GM12878 (cell line): ENCODE data around the gene DCAF6. TPM values are rescaled to one million over a fixed set of nuclear protein-coding genes. Genes with fewer than 3 reads are reported as not detected.

Experiments used
- BHLHE40 ChIP-seq, 2 experiments: fragments of 450-650 bp in 1 of 2; IDR thresholded peaks; 2 replicates each; pipeline ENCODE4 v1.6.1; 2011 to 2017; ENCODE audit warnings: low read depth in 2 of 2, borderline replicate concordance in 1 of 2, improper control_type of control experiment in 1 of 2, low read length in 1 of 2, mild to moderate bottlenecking in 1 of 2
- BMI1 ChIP-seq: fragments of 450-650 bp; IDR thresholded peaks from 2 replicates; pipeline ENCODE4 v1.6.1; 2016; ENCODE audit warnings: mild to moderate bottlenecking, moderate library complexity, borderline replicate concordance
- CBX3 ChIP-seq: fragments of 200-600 bp; sonication (generic); IDR thresholded peaks from 2 replicates; pipeline ENCODE4 v1.6.1; 2016; ENCODE audit warnings: low read depth, borderline replicate concordance
- CHD1 ChIP-seq: IDR thresholded peaks from 2 replicates; pipeline ENCODE4 v1.6.1; 2012; ENCODE audit warnings: low read depth, low read length, improper control_type of control experiment
- CHD2 ChIP-seq: IDR thresholded peaks from 2 replicates; pipeline ENCODE4 v1.6.1; 2011; ENCODE audit warnings: low read depth, low read length, improper control_type of control experiment, borderline replicate concordance
- CREB1 ChIP-seq: IDR thresholded peaks from 2 replicates; pipeline ENCODE4 v1.6.1; 2012; ENCODE audit warnings: low read depth, mild to moderate bottlenecking, inconsistent platforms
- DPF2 ChIP-seq: fragments of 450-650 bp; IDR thresholded peaks from 2 replicates; pipeline ENCODE4 v1.6.1; 2017; ENCODE audit warnings: mild to moderate bottlenecking
- E4F1 ChIP-seq: fragments of 450-650 bp; IDR thresholded peaks from 2 replicates; pipeline ENCODE4 v1.6.1; 2018; ENCODE audit warnings: borderline replicate concordance, mild to moderate bottlenecking; ENCODE audit not compliant: partially characterized antibody
- EP300 ChIP-seq, 2 experiments: fragments of 150-350 bp in 1 of 2; IDR thresholded peaks; 2 replicates each; pipeline ENCODE4 v1.6.1; 2011 to 2012; ENCODE audit warnings: low read depth in 2 of 2, low read length in 2 of 2, borderline replicate concordance in 1 of 2, improper control_type of control experiment in 1 of 2, inconsistent platforms in 1 of 2; ENCODE audit not compliant: control insufficient read depth in 1 of 2
- GATAD2B ChIP-seq: fragments of 450-650 bp; conservative IDR thresholded peaks from 2 replicates; pipeline ENCODE4 v1.6.1; 2017; ENCODE audit warnings: low read depth, mild to moderate bottlenecking, moderate library complexity
- HCFC1 ChIP-seq: fragments of 150-350 bp; IDR thresholded peaks from 2 replicates; pipeline ENCODE4 v1.6.1; 2014; ENCODE audit warnings: low read length
- IRF5 ChIP-seq: fragments of 450-650 bp; IDR thresholded peaks from 2 replicates; pipeline ENCODE4 v1.6.1; 2017; ENCODE audit warnings: borderline replicate concordance
- KDM1A ChIP-seq: fragments of 200-600 bp; sonication (generic); IDR thresholded peaks from 2 replicates; pipeline ENCODE4 v1.6.1; 2016; ENCODE audit warnings: borderline replicate concordance
- KLF5 ChIP-seq: fragments of 450-650 bp; IDR thresholded peaks from 2 replicates; pipeline ENCODE4 v1.6.1; 2014; ENCODE audit warnings: mild to moderate bottlenecking; ENCODE audit not compliant: partially characterized antibody
- NR2C1 ChIP-seq: fragments of 450-650 bp; IDR thresholded peaks from 2 replicates; pipeline ENCODE4 v1.6.1; 2017; ENCODE audit warnings: antibody characterized with exemption, mild to moderate bottlenecking, moderate library complexity
- NRF1 ChIP-seq: conservative IDR thresholded peaks from 2 replicates; pipeline ENCODE4 v1.6.1; 2011; ENCODE audit warnings: mild to moderate bottlenecking, low read depth, low read length, improper control_type of control experiment
- PAX8 ChIP-seq: fragments of 450-650 bp; IDR thresholded peaks from 2 replicates; pipeline ENCODE4 v1.6.1; 2017; ENCODE audit warnings: mild to moderate bottlenecking, moderate library complexity
- PBX3 ChIP-seq: IDR thresholded peaks from 2 replicates; pipeline ENCODE4 v1.6.1; 2011; ENCODE audit warnings: mild to moderate bottlenecking, low read depth, low read length, moderate library complexity; ENCODE audit not compliant: insufficient replicate concordance
- PML ChIP-seq: IDR thresholded peaks from 2 replicates; pipeline ENCODE4 v1.6.1; 2012; ENCODE audit warnings: low read length, inconsistent platforms
- RAD21 ChIP-seq: IDR thresholded peaks from 2 replicates; pipeline ENCODE4 v1.6.1; 2011; ENCODE audit warnings: mild to moderate bottlenecking, low read depth, low read length, moderate library complexity; ENCODE audit not compliant: insufficient read depth
- RBBP5 ChIP-seq: fragments of 200-600 bp; sonication (generic); conservative IDR thresholded peaks from 2 replicates; pipeline ENCODE4 v1.6.1; 2016
- RUNX3 ChIP-seq: IDR thresholded peaks from 2 replicates; pipeline ENCODE4 v1.6.1; 2012; ENCODE audit warnings: low read length, inconsistent platforms
- SUPT20H ChIP-seq: IDR thresholded peaks from 2 replicates; pipeline ENCODE4 v1.6.1; 2011; ENCODE audit warnings: low read depth, mild to moderate bottlenecking, low read length, moderate library complexity, borderline replicate concordance; ENCODE audit not compliant: control insufficient read depth
- SUZ12 ChIP-seq: fragments of 200-600 bp; sonication (generic); IDR thresholded peaks from one replicate; pipeline ENCODE4 v1.6.1; 2018; ENCODE audit warnings: antibody characterized with exemption, mild to moderate bottlenecking; ENCODE audit not compliant: unreplicated experiment
- ZNF217 ChIP-seq: fragments of 450-650 bp; IDR thresholded peaks from 2 replicates; pipeline ENCODE4 v1.6.1; 2017; ENCODE audit warnings: antibody characterized with exemption, mild to moderate bottlenecking
- ZSCAN29 ChIP-seq: fragments of 450-650 bp; IDR thresholded peaks from 2 replicates; pipeline ENCODE4 v1.6.1; 2017; ENCODE audit warnings: mild to moderate bottlenecking, moderate library complexity
- polyA plus RNA-seq, 11 experiments: library from polyadenylated mRNA; depleted of rRNA in 4 of 11; unstranded in 6 of 11; stranded (reverse) in 5 of 11; fragments of >200 nt; fragmentation: Nextera tagmentation in 4 of 11; fragmentation: Illumina TruSeq in 1 of 11; extraction: Ambion mirVana in 4 of 11; extraction: Trizol in 1 of 11; gene quantifications; 1 replicate in 1 of 11; 2 replicates in 10 of 11; pipeline versions ENCODE4 v1.2.1 to v1.2.3, GENCODE V29; 2011 to 2016; ENCODE audit warnings: inconsistent platforms in 2 of 11, missing spikeins in 2 of 11, low read depth in 1 of 11
- total RNA-seq, 4 experiments: library from RNA; depleted of rRNA in 3 of 4; stranded (reverse); fragments of >200 nt in 3 of 4; fragmentation: Illumina TruSeq in 1 of 4; extraction: Trizol in 1 of 4; gene quantifications; 2 replicates each; pipeline versions ENCODE4 v1.2.1 to v1.2.3, GENCODE V29; 2013 to 2021

Gene DCAF6
- total and polyA plus RNA-seq, 10 of the 15 experiments (the other 5 are each of a cell fraction or from before 2014, with no cell fraction given), result 11.4 to 62.7 (median 33.0) TPM

- no peak for TF ChIP-seq PBX3
- TF ChIP-seq CHD2, result peak; percentile 100
- no peak for TF ChIP-seq DPF2
- TF ChIP-seq IRF5, result peak; percentile 91
- peak; percentile 69 for TF ChIP-seq RUNX3
- TF ChIP-seq CHD1, result 0 out of 2 replicates have a peak, but pooled peaks have one; percentile 62
- TF ChIP-seq PML, result peak; percentile 79
- no peak for TF ChIP-seq KDM1A
- TF ChIP-seq E4F1, result peak; percentile 29
- peak; percentile 52; the same call in 1 of the 2 replicates for TF ChIP-seq PAX8
- TF ChIP-seq RAD21, result no peak
- peak; percentile 60 for TF ChIP-seq GATAD2B
- no peak for TF ChIP-seq CBX3
- TF ChIP-seq SUPT20H, result no peak
- TF ChIP-seq RBBP5, result no peak
- peak; percentile 93 for TF ChIP-seq BMI1
- TF ChIP-seq ZSCAN29, result no peak
- TF ChIP-seq BHLHE40 (IDR thresholded peaks at IDR 0.05; ENCODE audit: borderline replicate concordance in 1 of 2, low read depth in 2 of 2, low read length in 1 of 2), result peak in 1 of 2 experiments; percentile 71; a peak in 1 of 4 replicates
- TF ChIP-seq ZNF217, result no peak
- no peak for TF ChIP-seq SUZ12
- TF ChIP-seq EP300 (IDR thresholded peaks at IDR 0.05; ENCODE audit: borderline replicate concordance in 1 of 2, control insufficient read depth in 1 of 2, low read depth in 2 of 2, low read length in 2 of 2), result no peak
- TF ChIP-seq NRF1, result peak; percentile 96
- peak; percentile 74 for TF ChIP-seq HCFC1
- peak; percentile 87 for TF ChIP-seq NR2C1
- TF ChIP-seq CREB1, result peak; percentile 65
- peak; percentile 62 for TF ChIP-seq KLF5
Observed at GRCh38 chr1:167936068-167936929, at the start of gene DCAF6 (continued).
